Measurements from ENCODE around the gene RAB30.
"Not testable (repeated sequence)": the region's sequence is repeated elsewhere in the genome, so short reads cannot be mapped to it uniquely, and the experiment has no call there.

The RAB30 gene

DNA sequence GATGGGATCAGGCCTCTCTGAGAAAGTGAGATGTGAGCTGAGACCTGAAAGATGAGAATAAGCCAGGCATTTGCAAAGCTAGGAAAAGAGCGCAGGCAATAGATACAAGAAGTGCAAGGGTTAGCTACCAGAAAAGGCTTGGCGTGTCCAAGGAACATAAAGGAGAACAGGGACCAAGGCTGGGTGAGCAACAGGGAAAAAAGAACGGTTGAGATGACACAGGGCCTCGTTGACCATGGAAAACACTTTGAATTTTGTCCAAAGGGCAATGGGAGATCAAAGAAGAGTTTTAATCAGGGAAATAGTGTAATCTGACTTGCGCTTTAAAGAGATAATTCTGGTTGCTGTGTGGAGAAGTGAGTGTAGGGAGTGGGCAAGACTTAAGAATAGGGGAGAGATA is 35.0 kb downstream of the RAB30 start:
- no peak for DNase-seq

DNA sequence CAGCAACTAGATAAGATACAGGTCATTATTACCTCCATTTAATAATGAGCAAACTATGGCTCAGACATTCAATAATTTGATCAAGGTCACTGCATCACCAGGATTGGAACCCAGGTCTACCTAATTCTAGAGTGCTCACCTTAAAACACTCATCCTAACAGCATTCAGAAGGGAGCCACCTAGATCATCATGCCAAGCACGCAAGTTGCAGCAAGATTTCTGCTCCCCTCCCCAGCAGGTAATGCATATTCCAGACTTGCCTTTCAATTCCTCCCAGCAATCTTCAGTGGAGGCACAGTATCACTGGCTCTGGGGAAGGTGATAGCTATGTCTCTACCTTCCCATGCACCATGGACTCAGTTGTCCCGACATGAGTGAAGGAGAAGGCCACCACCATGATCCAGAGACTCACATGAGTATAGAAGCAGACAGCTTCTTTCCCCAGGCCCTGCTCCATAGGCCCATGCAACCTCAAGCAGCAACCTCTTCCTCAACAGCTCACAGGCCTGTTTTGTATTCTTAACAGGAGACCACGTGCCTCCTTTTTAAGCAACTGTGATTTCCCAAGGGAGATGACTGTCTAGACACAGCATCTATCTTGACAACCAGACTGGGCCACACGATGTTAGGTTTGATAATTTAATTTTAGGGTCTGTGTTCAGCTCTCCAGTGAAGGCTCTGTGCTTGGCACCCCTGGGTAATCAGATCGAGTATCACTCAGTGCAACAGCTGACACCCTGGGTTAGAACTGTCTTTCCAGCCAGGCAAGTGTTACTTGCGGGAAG is 36.4 kb downstream of the RAB30 start:
- DNase-seq, result no peak

DNA sequence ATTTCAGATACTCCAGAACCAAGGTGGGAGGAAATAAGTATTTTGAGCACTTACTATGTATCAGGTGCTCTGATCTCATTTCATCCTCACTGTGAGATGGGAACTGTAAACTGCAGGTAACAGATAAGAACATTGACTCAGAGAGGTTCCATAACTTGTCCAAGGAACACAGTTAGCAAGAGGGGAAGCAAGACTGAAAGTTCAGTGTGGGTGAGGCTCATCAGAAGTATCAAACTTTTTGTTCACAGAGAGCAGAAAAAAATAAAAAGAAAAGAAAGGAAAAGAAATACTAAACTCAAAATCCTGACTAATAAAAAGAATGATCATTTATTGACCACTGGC is 37.1 kb downstream of the RAB30 start:
- no peak for DNase-seq

DNA sequence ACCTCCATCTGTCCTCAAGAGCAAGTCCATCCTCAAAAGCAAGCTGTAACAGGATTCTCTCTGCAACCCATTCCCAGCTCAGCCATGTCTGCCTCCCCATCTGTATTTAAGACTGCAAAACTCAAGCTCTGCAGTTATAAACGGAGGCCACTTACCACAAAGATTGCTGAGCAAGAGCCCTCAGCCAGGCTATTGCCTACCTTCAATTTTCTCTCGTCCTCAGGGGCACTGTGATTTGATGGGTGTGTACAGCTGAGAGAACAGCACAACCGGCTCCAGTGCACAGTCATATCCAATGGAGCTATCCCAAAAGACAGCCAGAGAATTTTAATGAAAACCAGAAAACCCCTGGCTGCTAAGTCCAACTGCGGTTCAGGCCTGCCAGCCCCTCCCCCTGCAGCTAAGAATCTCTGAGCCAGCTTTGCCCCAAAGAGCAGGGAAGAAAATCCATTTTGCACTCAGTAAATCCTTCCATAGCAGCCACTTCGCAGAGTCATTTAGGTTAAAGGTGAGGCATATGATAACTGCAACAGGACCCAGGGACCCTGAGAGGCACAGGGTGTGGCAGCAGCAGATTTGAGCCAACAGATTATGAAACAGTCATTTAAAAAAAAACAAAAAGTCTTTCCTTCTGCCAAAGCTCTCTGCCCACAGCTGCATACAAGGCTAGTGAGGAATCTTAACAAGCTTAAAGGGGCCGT is 37.6 kb downstream of the RAB30 start:
- no peak for DNase-seq

DNA sequence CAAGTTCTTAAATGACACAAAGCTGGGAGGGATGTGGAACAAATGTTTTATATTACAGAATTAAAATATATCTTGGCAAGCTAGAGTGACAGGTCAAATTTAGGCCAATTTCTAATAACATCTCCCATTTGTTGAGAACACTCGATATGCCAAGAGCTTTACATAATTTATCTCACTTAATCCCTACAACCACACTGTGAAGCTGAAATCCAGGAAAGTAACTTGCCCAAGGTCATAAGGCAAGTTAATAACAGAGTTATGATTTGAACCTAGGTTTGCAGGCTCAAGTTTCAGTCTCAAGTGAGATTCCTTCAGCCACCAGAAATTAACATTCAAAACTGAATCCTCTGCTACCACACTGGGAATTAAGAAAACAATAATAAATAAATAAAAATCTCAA is 38.3 kb downstream of the RAB30 start:
- no peak for DNase-seq

DNA sequence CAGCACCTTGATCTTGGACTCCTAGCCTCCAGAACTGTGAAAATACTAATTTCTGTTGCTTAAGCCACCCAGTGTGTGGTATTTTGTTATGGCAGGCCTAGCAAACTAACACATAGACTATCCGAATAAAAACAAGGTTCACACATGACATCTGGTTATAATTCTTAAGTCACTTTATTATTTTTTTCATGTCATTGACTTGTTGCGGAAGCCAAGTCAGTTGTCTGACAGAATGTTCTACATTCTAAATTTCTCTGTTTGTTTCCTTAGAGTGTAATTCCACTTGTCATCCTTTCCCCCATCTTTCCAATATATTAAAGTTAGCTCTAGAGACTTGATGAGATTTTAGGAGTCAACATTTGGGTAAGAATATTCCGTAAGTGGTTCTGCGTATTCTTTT is 40.6 kb downstream of the RAB30 start:
- no peak for DNase-seq

DNA sequence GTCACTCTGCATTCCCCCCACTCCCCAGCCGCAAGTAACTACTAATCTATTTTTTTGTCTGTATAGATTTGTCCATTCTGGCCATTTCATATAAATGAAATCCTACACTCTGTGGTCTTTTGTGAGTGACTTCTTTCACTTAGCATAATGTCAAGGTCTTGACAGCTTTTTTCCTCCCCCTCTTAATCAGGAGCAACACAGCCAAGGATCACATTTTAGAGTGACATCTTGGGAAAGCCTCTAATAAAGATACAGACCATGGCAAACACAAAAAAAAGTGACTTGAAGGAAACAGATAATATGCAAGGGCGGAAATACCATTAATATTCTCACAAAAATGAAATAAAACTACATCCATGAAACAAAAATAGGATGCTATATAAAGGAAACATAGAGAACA is 43.9 kb downstream of the RAB30 start:
- no peak for DNase-seq

DNA sequence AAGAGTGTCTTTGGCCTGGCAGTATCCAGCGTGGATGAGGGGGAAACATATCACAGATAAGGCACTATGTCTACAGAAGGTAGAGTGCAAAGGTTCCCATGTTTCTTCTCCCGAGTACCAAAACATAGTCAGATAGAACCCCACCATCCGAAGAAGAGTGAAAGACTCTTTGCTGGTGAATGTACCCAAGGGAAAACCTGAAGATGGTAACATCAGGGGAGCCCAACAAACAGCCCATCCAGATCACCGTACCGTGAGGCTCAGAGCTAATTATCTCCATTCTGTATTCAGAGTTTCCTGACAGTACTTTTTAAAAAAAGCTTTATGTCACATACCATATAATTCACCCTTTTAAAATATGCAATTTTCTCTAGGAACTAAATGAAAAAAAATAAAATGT is 44.4 kb downstream of the RAB30 start:
- DNase-seq, result no peak

DNA sequence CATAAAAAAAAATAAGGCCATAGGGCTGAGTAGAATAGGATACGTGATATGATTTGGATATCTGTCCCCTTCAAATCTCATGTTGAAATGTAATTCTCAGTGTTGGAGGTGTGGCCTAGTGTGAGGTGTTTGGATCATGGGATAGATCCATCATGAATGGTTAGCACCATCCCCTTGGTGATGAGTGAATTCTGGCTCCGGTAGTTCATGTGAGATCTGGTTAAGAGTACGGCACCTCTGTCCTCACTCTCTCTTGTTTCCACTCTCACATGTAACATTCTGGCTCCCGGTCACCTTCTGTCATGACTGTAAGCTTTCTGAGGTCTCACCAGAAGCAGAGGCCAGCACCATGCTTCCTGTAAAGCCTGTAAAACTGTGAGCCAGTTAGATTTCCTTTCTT is 45.5 kb downstream of the RAB30 start:
- DNase-seq, result no peak

DNA sequence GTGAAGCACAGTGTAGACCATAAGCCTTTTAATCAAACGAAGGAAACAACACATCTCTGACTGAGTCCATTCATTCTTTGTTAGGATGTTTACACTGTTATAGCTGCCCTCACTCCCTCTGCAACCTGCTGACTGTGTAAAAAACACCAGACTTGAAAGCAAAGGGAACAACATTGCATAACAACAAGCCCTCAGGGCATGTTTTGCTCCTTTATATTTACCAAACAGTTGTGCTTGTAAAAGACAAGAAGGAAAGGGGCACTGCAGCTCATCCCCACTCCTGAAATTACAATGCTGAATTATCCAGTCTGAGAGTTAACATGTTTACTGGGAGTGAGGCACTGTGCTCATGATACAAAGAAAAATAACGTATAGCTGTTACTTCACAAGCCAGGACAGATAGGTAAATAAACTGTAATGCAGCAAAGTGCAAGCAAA is 46.4 kb downstream of the RAB30 start:
- peak; percentile 67 to 77 for DNase-seq

DNA sequence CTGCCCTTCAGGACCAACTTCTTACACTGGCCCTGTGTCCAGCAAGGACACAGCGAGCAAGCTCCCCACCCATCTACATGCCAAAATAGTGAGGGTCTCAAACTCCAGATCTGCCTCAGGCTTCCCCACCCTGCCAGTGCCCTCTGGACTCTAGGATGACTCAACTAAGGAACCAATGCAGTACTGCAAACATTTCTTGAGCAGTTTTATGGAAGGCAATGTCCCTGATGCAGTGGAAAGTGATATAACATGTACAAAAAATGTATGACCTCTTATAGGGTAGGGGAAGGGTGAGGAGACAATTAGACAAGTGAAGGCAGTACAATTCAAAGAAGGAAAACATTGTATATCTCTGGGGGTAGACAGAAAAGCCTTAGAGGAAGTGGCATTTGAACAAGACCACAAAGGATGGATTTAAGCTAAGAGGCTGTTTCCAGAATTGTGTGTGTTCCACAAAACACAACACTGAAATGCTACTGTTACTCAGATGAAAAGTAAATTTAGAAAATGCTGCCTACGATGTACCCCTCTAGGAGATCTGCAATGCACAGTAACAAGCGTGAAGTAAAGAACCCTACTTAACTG is 47.3 kb downstream of the RAB30 start:
- DNase-seq, result no peak

DNA sequence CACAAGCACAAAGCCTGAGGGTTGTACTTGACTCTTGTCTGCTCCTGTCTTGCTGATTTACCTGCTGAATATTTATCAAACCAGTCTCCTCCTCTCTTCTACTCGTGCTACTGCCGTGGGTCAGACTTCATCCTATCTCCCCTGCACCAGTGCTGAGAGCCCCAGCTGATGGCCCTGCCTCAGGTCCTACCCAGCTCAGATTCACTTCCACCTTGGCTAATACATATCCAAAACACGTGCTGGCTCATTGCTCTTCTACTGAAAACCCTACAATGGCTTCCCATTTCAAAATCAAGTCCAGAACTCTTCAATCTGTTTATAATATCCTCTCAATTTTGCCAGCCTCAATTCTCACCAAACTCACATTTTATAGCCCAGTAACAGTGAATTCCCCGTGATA is 48.3 kb downstream of the RAB30 start:
- no peak for DNase-seq

DNA sequence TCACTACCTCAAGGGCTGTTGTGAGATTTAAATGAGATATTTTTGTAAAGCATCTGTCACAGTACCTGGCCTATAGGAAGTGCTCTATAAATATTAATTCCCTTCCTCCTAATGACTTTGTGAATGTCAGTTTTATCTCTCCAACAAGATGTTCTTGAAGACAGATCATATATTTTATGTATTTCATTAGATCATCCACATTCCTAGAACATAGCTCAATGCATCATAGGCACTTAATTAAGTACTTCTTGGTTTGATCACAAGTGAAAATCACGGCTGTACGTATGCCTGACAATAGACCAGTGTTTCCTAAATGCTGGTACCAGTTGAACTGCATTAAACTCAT is 49.9 kb downstream of the RAB30 start:
- no peak for DNase-seq

DNA sequence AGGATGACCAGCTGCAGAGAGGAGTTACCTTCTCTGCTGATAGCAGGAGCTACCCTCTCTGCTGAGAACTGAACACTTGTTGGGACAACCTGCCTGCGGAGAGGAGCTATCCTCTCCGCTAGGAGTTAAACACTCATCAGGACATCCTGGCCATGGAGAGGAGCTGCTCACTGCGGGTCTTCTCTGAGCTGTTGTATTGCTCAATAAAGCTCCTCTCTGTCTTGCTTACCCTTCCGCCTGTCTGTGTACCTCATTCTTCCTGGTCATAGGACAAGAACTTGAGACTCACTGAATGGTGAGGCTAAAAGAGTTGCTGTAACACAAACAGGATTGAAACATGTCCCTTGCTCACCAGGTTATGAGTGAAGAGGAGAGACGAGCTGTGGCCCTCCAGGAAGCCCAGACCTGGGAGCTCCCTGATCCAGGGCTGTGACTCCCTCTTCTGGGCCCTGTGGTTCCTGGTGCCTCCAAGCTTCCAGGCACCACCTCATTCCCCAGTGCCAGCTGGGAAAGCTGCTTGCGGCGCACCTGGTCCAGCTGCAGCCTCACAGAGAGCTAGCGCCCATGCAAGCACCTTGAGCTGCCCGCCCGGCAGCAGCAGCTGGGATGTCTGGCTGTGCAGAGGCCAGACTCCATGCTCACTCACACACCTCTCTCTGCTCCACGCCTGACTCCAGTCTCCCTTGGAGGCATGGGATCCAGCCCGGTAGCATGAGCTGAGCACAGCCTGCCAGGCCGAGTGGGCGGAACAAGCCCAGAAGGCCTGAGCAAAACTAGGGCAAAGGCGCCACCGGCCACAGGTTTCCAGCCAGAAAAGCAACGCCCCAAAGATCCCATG is 50.5 kb downstream of the RAB30 start:
- DNase-seq, result no peak

DNA sequence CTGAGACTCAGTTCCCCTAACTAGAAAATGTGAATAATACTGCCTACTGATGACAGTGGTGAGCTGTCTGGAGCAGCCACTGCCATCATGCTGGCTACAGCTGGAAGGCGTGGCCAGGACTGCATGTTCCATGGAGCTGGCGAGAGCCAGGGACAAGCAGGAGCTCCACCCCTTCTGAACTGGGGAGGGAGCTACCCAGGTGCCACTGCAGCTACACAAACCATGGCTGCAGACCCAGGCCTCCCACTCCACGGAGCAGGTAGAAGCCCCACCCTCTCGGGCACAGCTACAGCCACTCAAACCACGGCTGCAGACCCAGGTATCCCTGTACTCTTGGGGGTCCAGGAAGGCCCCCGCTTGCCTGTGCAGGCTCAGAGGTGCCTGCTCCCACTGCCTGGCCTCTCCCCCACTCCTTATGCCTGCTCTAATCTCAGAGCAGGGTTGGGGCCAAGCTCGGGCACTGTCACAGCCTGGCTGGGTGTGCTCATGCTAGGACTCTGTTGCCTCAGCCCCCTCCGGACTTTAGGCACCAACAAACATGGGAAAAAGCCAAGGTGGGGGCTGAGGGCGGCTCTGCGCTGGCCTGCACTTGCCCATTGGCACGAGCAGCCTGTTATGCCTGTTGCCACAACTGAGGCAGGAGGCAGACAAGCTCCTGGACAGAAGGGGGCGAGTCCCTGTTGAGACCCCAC is 51.7 kb downstream of the RAB30 start:
- DNase-seq, result no peak

DNA sequence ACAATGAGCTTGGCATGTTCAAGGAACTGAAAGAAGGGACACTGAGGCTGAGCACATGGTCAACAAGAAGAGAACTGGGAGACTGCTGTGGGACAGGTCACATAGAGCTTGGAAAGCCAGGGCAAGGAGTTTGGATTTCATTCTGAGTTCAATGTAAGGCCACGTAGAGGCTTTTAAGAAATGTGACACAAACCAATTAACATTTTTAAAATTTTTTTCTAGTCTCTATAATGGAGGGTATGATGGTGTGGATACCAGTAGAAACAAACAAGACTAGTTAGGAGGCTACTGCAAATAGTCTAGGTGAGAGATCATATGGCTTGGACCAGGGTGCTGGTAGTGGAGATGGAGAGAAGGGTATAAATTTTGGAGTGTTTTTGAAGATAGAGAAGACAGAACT is 56.7 kb downstream of the RAB30 start:
- no peak for DNase-seq

DNA sequence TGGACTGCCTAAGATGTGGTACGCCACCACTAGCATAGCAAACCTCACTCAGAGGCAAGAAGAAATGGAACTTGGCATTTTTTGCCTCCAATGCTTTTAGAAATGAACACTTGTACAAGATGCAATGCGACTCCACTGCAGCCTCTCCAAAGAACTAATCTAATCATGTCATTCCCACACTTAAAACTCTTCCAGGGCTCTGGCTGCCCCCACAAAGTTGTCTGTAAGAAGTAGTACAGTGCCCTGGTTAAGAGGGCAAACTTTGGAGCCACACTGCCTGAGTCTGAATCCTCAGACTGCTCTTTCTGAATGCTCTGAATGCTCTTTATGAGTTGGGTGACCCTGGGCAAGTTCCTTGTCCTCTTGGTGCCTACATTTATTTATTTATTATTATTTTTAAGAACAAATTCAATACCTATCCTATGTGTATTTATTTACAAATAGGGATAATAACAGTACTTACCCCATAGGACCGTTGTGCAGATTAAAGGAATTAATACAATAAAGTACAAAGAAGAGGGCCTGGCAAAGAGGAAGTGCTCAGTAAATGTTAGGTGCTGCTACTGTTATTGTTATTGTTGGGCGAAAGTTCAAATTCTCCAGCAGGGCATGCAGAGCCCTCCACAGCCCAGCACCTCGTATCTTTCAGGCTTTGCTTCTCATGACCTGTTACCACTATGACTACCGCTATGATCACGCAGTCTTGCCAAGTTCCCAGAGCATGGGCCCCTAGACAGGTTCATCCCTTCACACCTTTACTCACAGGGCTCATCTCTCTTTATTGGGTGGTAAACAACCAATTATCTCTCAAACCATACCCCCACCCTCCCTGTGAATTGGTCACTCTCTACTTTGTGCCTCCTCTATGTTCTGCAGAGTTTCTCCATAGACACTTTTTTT is 59.3 kb downstream of the RAB30 start:
- no peak for DNase-seq

DNA sequence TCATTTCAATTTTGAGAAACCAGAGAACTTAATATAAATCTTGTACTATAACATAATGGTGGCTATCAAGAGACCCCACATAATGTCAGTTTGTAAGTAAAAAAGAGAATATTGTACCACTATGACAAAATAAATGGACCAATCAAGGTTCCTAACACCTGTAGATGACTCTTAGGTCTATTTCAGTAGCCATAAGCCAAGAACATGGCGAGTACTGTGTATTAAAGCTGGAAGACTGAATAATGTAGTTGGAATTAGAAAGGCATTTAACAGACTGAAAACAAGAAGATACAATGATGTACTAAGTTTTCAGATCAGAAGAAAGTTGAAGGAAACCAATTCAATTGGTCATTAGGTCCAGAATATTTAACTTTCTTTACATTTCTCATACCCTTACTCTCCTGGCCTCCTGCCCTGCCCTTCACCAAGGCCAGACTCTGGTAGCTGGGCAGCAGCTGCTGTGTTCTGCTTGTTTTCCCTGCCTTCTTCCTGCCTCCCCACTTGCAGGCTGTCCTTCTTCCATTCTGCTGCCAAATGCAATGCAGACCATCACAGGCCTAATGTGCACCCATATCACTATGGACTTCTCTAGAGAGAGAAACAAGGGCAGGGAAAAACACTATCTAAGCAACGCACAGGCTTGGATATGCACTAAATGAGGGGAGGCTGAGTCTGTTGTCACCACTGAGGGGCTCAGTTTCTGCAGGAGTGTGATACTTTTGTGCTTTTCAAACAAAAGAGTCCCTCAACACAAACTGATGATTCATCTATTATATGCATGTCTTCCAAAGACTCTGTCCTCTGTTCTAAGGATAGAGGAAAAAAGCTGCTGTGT is 60.1 kb downstream of the RAB30 start:
- no peak for DNase-seq

DNA sequence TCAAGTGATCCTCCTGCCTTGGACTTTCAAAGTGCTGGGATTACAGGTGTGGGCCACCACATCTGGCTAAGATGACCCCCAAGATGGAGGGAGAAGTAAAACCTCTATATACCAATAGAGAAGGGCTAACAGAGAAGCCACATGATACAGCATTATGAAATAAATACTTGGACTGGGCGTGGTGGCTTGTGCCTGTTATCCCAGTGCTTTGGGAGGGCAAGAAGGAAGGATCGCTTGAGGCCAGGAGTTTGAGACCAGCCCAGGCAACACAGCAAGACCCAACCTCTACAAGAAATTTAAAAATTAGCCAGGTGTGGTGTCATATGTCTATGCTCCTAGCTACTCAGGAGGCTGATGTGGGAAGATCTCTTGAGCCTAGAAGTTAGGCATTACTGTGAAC is 61.7 kb downstream of the RAB30 start:
- no peak for DNase-seq

DNA sequence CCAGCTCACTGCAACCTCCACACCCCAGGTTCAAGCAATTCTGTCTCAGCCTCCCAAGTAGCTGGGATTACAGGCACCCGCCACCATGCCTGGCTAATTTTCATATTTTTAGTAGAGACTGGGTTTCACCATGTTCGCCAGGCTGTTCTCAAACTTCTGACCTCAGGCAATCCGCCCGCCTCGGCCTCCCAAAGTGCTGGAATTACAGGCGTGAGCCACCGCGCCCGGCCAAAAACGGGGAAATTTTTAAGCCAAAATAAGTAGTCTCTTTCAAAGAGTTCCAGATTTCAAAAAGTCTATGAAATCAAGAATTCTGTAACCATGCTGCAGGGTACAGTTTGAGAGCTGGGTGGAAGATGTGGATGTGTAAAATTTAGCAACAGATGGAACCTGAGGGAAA is 62.6 kb downstream of the RAB30 start:
- not testable (repeated sequence) for DNase-seq

DNA sequence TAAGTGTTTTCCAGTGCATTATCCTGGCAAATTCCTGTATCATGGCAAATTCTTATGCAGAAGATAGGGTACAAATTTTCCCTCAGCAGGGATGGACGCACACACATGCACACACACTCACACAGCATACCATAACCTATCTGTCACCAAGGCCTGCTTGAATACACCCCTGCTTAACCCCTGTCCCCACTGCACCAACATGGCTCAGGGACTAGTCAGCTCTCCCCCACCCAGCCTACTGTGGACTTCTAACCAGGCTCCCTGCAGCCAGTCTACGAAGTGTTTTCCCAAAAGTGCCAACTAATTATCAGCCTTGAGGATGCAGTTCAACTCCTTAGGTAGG is 63.1 kb downstream of the RAB30 start:
- DNase-seq, result no peak

Data from NCI-H1930 (cell line).